Ecto neural progenitor cell (in vitro differentiated cells): ENCODE data around the gene TCFL5.

Experiments
- DNase-seq: peaks from one replicate; pipeline ENCODE4 v3.0.0-alpha.2; 2018; ENCODE audit warnings: low spot score

The TCFL5 gene

GRCh38 chr20:62812181-62812906 lies 49.3 kb downstream of the TCFL5 start:
- DNase-seq = no peak

GRCh38 chr20:62811720-62812119 lies 49.9 kb downstream of the TCFL5 start:
- DNase-seq = no peak

GRCh38 chr20:62811320-62811719 lies 50.3 kb downstream of the TCFL5 start:
- no peak for DNase-seq

- no peak for DNase-seq
Measured at GRCh38 chr20:62809530-62810428, 51.8 kb downstream of the TCFL5 start.

GRCh38 chr20:62808211-62808865 lies 53.3 kb downstream of the TCFL5 start:
- DNase-seq = peak; percentile 87

- DNase-seq = no peak
Measured at GRCh38 chr20:62807444-62808210, 54.0 kb downstream of the TCFL5 start.

GRCh38 chr20:62806383-62807050 lies 55.1 kb downstream of the TCFL5 start:
- DNase-seq = no peak

- DNase-seq = peak; percentile 83
Measured at GRCh38 chr20:62805711-62806382, 55.8 kb downstream of the TCFL5 start.

- DNase-seq = no peak
Measured at GRCh38 chr20:62805155-62805710, 56.4 kb downstream of the TCFL5 start.

- no peak for DNase-seq
Measured at GRCh38 chr20:62804627-62805154, 56.9 kb downstream of the TCFL5 start, which contains the start of gene OGFR. Gene OGFR, plus strand, starts transcription at chr20:62804835. Its CDS starts 25 bp downstream, at chr20:62804860.

- DNase-seq = no peak
Measured at GRCh38 chr20:62804021-62804626, 57.5 kb downstream of the TCFL5 start.

GRCh38 chr20:62802026-62802712 lies 59.5 kb downstream of the TCFL5 start:
- DNase-seq = no peak

GRCh38 chr20:62801284-62802010 lies 60.2 kb downstream of the TCFL5 start:
- no peak for DNase-seq

GRCh38 chr20:62800314-62801259 lies 61.0 kb downstream of the TCFL5 start:
- no peak for DNase-seq

GRCh38 chr20:62799873-62800272 lies 61.7 kb downstream of the TCFL5 start:
- no peak for DNase-seq

GRCh38 chr20:62799459-62799858 lies 62.2 kb downstream of the TCFL5 start:
- no peak for DNase-seq

GRCh38 chr20:62799036-62799435 lies 62.6 kb downstream of the TCFL5 start:
- no peak for DNase-seq
